Stimulated activated CD8-positive, alpha-beta memory T cell treated with anti-CD3 and anti-CD28 coated beads, Interleukin-15, amount 100 ng/mL, for 4 hours (primary cell): ENCODE measurements around the gene TNFRSF8.
"Not testable (repeated sequence)": the region's sequence is repeated elsewhere in the genome, so short reads cannot be mapped to it uniquely, and the experiment has no call there.

ENCODE experiments used
- DNase-seq, 2 donors: peaks; one replicate each; pipeline ENCODE4 v3.0.0-alpha.2; 2020; ENCODE audit warnings: low read depth in 2 of 2

TNFRSF8 gene

GRCh38 chr1:12085643-12086260 is 22.6 kb downstream of the TNFRSF8 start:
- DNase-seq, result no peak

GRCh38 chr1:12087797-12088314 is 24.8 kb downstream of the TNFRSF8 start:
- peak in 1 of 2 donors; percentile 28 for DNase-seq

GRCh38 chr1:12088607-12089006 is 25.5 kb downstream of the TNFRSF8 start:
- peak in 1 of 2 donors; percentile 14 for DNase-seq

GRCh38 chr1:12090326-12090725 is 27.2 kb downstream of the TNFRSF8 start:
- no peak for DNase-seq

- DNase-seq, result no peak
Observed at GRCh38 chr1:12091191-12091590, 28.1 kb downstream of the TNFRSF8 start.

GRCh38 chr1:12094180-12094579 is 31.1 kb downstream of the TNFRSF8 start:
- DNase-seq, result no peak

- DNase-seq, result no peak
Observed at GRCh38 chr1:12095452-12096263, 32.6 kb downstream of the TNFRSF8 start.

- no peak for DNase-seq
Observed at GRCh38 chr1:12096615-12097014, 33.5 kb downstream of the TNFRSF8 start.

GRCh38 chr1:12097321-12097720 is 34.2 kb downstream of the TNFRSF8 start:
- DNase-seq, result no peak

GRCh38 chr1:12098786-12099185 is 35.7 kb downstream of the TNFRSF8 start:
- DNase-seq, result no peak

GRCh38 chr1:12099610-12100009 is 36.5 kb downstream of the TNFRSF8 start:
- DNase-seq, result no peak

GRCh38 chr1:12100071-12100470 is 37.0 kb downstream of the TNFRSF8 start:
- DNase-seq, result no peak

GRCh38 chr1:12101120-12101519 is 38.0 kb downstream of the TNFRSF8 start:
- DNase-seq, result not testable (repeated sequence)

- no peak for DNase-seq
Observed at GRCh38 chr1:12102066-12102465, 39.0 kb downstream of the TNFRSF8 start.

GRCh38 chr1:12104417-12104816 is 41.3 kb downstream of the TNFRSF8 start:
- DNase-seq, result no peak

- DNase-seq, result no peak
Observed at GRCh38 chr1:12106153-12106552, 43.0 kb downstream of the TNFRSF8 start.

- DNase-seq, result not testable (repeated sequence)
Observed at GRCh38 chr1:12106861-12107260, 43.8 kb downstream of the TNFRSF8 start.

GRCh38 chr1:12107718-12108117 is 44.6 kb downstream of the TNFRSF8 start:
- no peak for DNase-seq

- DNase-seq, result no peak
Observed at GRCh38 chr1:12109901-12110300, 46.8 kb downstream of the TNFRSF8 start.

- DNase-seq, result no peak
Observed at GRCh38 chr1:12111741-12112140, 48.6 kb downstream of the TNFRSF8 start.

- DNase-seq, result no peak
Observed at GRCh38 chr1:12112711-12113161, 49.6 kb downstream of the TNFRSF8 start.

- DNase-seq, result no peak
Observed at GRCh38 chr1:12113433-12114339, 50.6 kb downstream of the TNFRSF8 start.
